Adipose tissue (tissue), 3 donors: ENCODE data around the gene KCTD5. TPM values are rescaled to one million over a fixed set of nuclear protein-coding genes. Genes with fewer than 3 reads are reported as not detected.

ENCODE experiments used
- H3K27ac ChIP-seq: one replicate; pipeline ENCODE4 v1.5.1; 2013; ENCODE audit warnings: low read depth, low read length
- WGBS, 3 donors: extraction: QIAGEN DNeasy Blood & Tissue Kit; methylation state at CpG; one replicate each; pipeline ENCODE4 v1.1.7; 2013; 5-methylcytosine and 5-hydroxymethylcytosine counted together
- polyA plus RNA-seq, 3 donors: library from polyadenylated mRNA; stranded (reverse); fragments of 200-250 nt; gene quantifications; one replicate each; pipeline ENCODE4 v1.2.3, GENCODE V29; 2013
- donor health status: healthy with polysubstance abuse.
- donor health status: Bipolar disorder and iron deficiency.
- donor health status: healthy.

KCTD5 gene
- polyA plus RNA-seq, 3 donors, result 6.5 to 17.1 (median 12.2) TPM

GRCh38 chr16:2738615-2739014 lies 56.3 kb downstream of the KCTD5 start:
- 77 to 79% (median 79%) methylated on average over 5 of the region's 5 CpGs for WGBS, 3 donors
- H3K27ac ChIP-seq, result no peak overlapping the region

DNA sequence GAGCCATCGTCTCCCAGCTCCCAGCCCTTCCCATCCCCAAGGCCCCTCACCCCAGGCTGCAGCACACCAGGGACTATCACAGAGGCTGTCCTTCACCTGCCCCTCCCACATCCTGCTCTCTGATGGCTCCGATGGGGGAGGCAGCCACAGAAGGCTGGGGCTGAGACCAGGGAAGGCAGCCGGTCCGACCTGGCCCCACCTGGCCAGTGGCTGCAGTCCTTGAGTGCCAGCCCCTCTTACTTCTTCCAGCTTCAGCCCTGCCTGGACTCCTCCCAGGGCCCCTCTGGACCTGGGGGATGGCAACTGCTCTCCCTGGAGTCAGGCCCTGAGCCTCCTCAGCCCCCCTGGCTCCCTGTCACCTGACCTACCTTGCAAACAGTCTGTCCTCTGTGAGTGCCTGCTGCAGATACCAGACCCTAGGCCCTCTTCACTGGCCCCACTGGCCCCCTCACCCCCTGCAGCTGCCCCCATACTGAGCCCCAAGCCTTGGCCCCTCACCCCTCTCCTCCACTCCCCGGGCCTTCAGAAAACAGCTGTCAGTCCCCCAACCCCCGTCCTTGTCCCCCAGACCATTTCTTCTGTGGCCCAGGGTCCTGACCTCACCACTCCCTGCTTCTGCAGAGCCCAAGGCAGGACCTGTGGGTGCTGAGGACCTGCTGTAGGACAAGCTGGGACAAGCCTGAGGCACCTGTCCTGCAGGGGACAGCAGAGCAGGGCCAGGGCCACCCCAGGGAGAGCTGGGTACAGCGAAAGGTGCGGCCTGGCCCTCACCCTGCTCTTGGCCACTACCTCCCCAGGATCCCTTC lies 57.5 kb downstream of the KCTD5 start:
- WGBS, 3 donors, result 60 to 64% (median 62%) methylated on average over 7 to 8 of the region's 8 CpGs
- H3K27ac ChIP-seq, result no peak overlapping the region

- WGBS, 3 donors, result 88 to 91% (median 89%) methylated on average over 6 of the region's 6 CpGs
Observed at GRCh38 chr16:2740476-2740875, 58.2 kb downstream of the KCTD5 start.

GRCh38 chr16:2741168-2741567 lies 58.8 kb downstream of the KCTD5 start:
- H3K27ac ChIP-seq, result no peak overlapping the region
- WGBS, 3 donors, result 87 to 92% (median 92%) methylated on average over 4 of the region's 4 CpGs

More at GRCh38 chr16:2740476-2740875, 58.2 kb downstream of the KCTD5 start:
- no peak overlapping the region for H3K27ac ChIP-seq

DNA sequence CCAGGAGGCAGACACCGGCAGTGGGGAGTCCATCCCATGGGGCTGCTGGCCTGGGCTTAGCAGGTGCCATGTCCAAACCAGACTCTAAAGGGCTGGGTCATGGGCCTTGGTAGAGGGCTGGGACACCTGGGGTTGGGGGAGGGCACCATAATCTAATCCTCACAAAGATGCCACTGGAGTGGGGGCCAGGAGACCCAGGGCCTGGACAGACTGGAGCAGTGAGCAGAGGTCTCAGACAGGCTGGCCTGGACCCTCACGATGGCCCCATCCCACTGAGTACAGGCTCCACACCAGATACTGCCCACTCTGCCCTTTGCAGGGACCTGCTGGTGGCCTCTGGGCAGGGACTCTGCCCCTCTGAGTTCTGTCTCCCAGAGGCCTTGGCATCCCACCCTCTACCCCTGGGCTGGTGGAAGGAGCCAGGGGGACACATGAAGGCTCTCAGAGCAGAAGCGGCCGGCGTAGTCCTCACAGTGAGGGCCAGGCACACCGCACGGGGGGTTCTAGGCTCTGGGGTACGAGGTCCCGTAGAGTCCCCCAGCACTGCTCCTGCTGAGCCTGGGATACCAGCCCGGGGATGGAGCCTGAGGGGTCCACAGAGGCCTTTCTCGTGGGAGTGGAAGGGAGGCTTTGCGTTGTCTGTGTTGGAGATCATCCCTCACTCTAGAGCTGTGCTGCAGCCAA lies 60.1 kb downstream of the KCTD5 start:
- H3K27ac ChIP-seq, result no peak overlapping the region
- 90 to 91% (median 90%) methylated on average over 12 of the region's 12 CpGs for WGBS, 3 donors

DNA sequence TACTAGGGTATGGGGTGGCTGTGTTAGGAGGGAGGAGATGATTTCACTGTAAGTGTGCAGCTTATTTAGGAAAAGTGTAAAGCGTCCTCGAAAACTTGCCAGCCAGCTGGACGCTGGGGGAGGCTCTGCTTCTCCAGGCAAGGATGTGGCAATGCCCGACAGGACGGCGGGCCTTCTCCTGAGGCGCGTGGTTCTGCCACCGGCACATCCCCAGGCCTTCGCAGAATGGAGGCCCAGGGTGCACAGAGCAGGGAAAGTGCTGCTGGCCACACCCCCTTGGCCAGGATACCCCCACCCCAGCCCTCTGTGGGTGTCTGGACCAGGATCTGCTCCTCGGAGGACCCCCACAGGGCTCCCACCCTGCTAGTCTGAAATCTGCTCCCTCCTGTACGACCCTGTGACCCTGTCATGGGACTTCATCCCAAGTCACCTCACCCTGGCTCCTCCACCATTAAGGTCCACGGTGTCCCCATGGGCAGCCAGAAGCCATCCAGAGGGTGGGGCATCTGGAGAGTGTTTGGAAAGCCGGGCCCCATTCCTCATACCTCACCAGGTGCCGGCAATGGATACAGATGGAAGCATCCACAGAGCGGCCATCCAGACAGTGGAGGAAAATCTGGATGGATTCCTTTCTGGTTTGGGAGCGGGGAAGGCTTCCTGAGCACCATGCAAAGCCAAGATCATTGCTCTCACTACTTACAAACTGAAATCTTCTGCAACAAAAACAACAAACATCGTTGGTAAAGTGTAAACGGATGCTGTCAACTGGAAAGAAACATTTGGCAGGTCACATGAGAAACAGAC lies 60.9 kb downstream of the KCTD5 start:
- no peak overlapping the region for H3K27ac ChIP-seq
- 88 to 92% (median 88%) methylated on average over 19 of the region's 19 CpGs for WGBS, 3 donors

DNA sequence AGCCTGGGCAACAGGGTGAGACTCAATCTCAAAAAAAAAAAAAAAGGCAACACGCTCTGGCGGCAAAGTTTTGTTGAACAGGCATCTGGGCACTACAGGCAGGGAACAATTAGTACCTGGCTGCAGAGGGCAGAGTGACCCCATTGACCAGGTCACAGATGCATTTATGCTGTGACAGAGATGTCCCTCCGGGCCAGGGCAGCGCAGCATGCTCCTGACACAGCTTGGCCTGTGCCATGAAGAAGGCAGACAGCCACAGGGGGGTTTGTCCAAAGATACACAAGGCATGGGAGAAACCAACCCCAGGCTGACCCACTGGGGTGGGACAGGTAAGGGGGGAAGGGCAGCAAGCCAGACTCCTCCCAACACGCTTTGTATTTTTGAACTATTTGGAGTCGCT lies 62.4 kb downstream of the KCTD5 start:
- 83 to 93% (median 93%) methylated on average over 6 of the region's 6 CpGs for WGBS, 3 donors
- H3K27ac ChIP-seq, result no peak overlapping the region

DNA sequence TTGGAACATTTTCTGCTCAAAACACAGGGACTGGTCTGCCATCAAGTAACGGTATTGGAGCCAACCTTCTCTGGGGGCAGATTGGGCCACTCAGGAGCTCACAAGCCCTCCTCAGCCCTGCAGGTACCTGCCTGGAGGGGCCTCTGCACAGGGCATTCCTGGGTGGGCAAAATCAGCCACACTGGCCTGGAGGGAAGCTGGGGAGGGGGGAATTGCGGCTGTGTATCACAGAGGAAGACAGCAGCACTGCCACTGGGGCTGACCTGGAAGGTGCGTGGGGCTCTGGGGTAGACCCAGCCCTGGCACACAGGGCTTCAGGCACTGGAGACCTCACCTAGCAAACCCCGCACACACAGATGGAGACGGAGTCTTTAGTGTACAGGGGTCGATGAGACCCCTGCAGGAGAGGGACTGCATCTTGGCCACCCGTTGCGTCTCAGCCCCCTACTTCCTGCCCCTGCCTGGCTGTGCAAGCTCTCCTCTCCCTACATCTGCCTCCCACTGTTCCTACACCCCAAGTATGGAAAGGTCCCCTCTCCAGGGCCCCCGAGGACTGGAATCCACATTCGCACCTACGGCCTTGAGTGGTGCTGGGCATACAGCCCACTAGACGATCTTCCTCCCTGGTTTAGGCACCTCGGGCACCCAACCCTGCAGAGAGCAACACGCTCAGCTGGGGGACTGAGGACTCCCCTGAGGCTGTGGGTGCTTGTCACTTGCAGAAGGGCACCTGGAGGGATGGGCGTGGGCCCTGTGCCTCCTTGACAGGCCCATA lies 63.0 kb downstream of the KCTD5 start:
- WGBS, 3 donors, result 73 to 77% (median 73%) methylated on average over 15 of the region's 15 CpGs
- no peak overlapping the region for H3K27ac ChIP-seq

GRCh38 chr16:2745961-2746360 lies 63.6 kb downstream of the KCTD5 start:
- no peak overlapping the region for H3K27ac ChIP-seq
- WGBS, 3 donors, result 85 to 93% (median 85%) methylated on average over 9 of the region's 9 CpGs

DNA sequence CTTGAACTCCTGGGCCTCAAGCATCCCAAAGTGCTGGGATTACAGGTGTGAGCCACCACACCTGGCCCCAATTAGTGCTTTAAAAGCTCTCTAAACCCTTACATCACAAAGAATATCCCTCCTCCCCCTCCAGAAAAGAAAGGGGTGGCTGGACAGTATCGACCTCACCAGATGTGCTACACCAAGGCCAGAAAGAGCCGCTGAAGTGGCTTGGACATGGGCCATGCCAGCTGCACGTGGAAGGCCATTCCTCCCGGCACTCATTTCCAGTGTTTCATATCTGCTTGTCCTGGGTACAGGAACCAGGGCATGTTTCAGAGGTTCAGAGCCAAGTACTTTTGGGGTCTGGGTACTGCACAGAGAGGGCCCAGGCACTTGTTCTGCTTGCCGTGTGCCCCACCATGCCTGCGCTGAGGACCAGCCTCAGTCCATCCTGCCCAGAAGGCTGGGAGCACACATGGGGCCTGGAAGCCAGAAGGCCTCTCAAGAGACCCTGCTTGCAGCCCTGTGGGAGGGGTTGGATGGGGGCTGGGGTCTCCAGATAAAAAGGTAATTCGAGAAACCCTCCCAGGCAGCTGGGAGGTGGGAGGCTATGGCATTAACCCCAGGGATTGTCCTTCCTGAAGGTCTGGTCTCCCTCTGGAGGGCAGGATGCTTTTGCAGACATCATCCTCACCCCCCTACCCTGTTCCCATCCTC lies 66.6 kb downstream of the KCTD5 start:
- H3K27ac ChIP-seq, result no peak overlapping the region
- 56 to 94% (median 94%) methylated on average over 7 of the region's 7 CpGs for WGBS, 3 donors

DNA sequence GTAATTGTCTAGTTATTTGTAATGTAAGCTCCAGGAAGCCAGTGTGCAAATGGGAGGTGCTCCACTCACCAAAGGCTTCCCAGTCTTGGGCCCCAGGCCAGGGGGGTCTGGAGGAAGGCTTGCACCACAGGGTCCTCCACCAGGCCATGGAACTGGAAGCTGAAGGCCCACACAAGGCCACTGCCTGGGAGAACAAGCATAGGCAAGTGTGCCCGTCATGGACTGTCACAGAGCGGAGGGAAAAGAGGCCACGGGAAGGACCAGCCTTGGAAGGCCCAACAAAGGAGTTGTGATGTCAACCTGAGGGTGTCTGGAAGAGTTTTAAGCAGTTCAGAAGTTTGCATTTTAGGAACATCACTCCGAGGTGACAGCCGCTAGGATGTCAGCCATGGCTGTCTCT lies 67.2 kb downstream of the KCTD5 start:
- no peak overlapping the region for H3K27ac ChIP-seq
- WGBS, 3 donors, result 98 to 100% (median 99%) methylated on average over 5 of the region's 5 CpGs

- 92 to 99% (median 93%) methylated on average over 6 of the region's 6 CpGs for WGBS, 3 donors
- no peak overlapping the region for H3K27ac ChIP-seq
Observed at GRCh38 chr16:2749936-2750335, 67.6 kb downstream of the KCTD5 start.

- WGBS, 3 donors, result 58 to 59% (median 59%) methylated on average over 23 of the region's 23 CpGs
- H3K27ac ChIP-seq, result peak overlapping the region; percentile 70
Observed at GRCh38 chr16:2751577-2752034, 69.3 kb downstream of the KCTD5 start.

DNA sequence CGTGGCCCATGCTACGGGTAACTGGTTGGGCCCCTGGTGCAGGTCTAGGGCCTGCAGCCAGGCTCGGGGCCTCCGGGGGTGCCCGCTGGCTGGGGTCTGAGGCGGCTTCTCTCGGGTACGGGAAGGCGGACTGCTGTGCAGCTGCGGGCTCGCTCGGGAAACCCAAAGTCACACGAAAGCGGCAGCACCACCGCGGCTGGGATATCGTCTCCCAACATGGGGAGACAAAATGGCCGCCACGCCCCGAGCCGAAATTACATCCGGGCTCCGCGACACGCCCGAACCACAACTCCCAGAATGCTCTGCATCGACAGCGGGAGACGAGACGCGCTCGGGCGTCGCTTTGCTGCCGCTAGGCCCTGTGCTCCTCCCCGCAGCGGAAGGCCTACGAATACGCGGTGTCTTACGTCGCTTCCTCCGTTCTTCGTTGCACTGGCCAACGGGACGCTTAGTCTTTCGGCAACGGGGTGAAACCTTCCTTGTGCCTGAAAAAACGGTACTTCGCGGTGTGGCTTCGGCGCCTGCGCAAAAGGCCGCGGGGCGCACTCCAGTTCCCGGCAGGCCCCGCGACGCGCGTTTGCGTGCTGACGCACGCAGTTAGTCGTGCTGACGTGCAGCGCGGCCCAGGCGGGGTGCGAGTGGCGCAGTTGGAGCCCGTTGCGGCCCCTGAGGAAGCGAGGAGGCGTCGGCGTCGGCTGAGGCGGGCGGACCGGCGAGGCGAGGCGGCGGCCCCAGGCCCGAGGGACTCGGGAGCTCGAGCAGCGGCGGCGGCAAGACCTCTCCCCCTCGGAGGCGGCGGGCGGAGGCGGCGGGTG lies 69.9 kb downstream of the KCTD5 start, which contains the start of gene SRRM2:
Gene SRRM2, plus strand, starts transcription at position 604 of the 815 bp plus-strand sequence. CDS start 3,727 bp downstream, outside the sequence.
- 2% methylated on average over 77 to 95 of the region's 99 CpGs for WGBS, 3 donors
- peak within 1 kb of the TSS; percentile 87 for H3K27ac ChIP-seq

- WGBS, 3 donors, result 0 to 1% (median 1%) methylated on average over 50 to 73 of the region's 82 CpGs
- peak overlapping the region; percentile 87 for H3K27ac ChIP-seq
Observed at GRCh38 chr16:2752850-2753732, 70.8 kb downstream of the KCTD5 start.

DNA sequence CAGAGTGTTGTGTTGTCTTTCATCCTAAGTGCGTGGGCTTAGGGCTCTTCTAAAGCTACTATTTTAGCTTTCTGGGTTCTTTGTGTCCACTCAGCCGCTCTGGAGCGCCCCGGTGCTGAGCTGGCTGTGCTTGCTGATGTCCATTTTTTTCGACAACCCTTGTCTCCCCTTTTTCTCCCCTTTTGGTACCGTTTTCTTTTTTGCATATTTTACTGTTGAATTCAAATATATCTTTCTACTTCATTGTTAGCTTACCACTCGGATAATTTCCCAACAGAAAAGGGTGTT lies 71.4 kb downstream of the KCTD5 start:
- H3K27ac ChIP-seq, result no peak overlapping the region
- WGBS, 3 donors, result 1 to 3% (median 1%) methylated on average over 7 of the region's 7 CpGs
